CD4-positive, alpha-beta T cell treated with Interleukin-2 at 100 ng/mL for 4 hours (primary cell): ENCODE measurements around the gene HADHA.
A peak's percentile ranks its signal among the peaks of the same experiment; 100 is the strongest.

Experiments used
- DNase-seq: peaks from one replicate; pipeline ENCODE4 v3.0.0-alpha.2; 2020; ENCODE audit warnings: low spot score

Gene HADHA

DNA sequence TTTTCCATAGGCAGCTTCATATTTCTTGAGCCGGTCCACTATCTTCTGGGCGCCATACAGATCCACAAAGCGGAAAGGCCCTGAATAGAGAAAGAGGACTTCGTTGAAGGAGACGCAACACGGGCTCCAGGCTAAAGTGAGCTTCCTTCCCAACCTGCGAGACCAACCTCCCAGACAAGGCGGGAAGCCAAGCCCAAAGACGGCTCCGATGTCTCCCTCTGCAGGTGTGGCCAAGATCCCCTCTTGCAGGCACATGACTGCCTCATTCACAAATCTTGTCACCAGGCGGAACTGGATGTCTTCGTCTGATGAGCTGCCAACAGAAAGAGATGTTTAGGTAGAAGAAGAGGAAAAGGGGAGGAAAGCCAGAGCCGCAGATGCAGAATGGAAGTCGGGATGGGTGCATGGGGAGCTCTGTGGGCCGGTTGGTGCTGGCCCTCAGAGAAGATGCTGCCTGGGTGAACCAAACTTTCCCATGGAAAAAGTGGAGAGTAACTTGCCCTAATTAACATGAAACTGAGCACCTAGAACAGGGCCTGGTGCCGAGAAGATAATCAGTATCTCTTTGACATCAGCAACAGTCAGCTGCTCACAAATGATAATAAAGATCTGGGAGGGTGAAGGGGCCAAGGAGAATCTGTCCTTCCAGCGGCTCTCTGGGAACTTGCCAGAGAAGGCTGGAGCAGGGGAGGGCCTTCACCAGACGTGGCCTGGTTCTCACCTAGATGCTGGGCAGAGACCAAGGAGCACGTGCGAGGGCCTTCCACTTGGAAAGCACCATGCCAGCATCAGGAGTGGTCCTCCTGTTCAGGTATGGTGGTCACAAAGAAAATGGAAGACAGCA lies 52.9 kb downstream of the HADHA start:
- no peak for DNase-seq

DNA sequence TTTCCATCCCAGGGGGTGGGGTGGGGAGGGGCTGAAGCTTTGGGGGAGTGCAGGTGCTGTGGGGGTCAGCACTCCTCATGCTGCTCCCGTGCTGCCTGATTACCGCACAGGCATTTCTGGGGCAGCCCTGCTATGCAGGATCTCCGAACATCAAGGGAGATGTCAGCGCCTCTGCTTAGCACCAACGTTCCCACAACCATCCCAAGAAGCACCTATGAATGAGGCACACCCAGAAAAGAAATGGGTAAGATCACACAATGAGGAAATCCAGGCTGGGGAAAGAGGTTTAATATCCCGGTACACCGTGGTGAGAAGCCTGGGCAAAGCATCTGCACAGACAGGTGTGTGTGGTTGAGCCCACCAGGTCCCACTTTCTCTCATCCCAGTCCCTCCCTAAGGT lies 54.1 kb downstream of the HADHA start:
- DNase-seq = no peak

DNA sequence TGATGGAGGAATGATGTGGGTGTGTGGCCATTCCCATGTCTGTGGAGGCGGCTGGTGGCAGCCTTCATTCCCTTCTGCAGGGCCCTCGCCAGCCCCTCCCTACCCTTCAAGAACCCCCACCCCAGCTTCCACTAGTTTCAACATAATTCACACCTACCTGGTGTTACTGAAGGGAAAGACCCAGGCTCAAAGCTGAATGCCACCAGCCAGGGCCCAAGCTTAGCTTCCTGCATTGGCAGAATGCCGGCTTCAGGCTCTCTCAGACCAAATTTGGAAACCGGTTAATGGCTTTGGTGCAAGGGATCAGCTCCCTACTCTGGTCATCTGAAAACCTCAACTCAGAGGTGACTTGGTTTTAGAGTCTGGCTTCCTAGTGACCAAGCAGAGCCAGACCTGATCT lies 54.7 kb downstream of the HADHA start:
- DNase-seq = no peak

DNA sequence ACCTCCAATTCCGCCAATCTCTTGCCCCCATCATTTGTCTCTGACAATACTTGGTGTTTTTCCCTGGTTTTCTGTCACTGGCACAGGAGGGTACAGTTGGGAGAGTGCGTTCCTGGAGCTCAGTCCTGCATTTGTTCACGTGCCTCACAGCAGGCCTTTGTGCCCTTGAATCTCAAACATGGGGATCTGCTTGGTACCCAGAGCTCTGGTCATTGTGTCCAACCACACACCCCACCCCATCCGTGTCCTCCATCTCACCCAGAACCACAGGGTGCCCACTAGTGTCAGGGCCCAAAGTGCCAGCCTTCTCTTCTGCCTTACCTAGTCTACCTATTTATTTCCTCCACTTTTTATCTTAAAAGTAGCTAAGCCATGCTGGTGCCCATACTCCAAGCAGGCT lies 55.3 kb downstream of the HADHA start:
- DNase-seq = no peak

DNA sequence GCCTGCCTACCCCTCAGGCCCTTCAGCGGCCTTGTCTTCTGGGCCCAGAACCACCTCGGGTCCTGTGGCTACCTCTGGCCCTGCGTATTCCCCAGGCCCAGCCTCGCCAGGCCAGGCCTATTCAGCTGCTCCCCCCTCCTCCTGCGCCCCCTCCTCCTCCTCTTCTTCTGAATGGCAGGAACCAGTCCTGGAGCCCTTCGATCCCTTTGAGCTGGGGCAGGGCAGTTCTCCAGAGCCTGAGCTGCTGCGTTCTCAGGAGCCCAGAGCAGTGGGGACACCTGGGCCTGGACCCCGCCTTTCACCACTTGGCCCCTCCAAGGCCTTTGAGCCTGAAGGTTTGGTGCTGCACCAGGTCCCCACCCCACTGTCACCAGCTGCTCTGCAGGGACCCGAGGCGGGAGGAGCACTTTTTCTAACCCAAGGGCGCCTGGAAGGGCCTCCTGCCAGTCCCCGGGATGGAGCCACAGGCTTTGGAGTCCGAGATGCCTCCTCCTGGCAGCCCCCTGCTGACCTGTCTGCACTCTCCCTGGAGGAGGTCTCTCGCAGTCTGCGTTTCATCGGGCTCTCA lies 56.8 kb downstream of the HADHA start:
- no peak for DNase-seq

DNA sequence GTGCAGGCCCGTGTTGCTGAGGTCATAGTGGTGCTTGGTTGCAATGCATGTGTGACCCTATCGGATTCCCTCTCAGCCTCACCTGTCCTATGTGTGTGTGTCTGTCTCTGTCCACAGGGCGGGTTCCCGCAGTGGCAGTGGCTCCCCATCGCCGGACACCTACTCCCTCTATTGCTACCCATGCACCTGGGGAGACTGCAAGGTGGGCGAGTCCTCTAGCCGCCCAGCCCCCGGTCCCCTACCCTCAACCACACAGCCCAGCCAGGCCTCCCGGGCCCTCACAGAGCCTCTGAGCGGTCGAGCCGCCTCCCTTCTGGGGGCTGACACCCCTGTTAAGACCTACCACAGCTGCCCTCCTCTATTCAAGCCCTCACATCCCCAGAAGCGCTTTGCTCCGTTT lies 57.3 kb downstream of the HADHA start:
- DNase-seq = no peak

DNA sequence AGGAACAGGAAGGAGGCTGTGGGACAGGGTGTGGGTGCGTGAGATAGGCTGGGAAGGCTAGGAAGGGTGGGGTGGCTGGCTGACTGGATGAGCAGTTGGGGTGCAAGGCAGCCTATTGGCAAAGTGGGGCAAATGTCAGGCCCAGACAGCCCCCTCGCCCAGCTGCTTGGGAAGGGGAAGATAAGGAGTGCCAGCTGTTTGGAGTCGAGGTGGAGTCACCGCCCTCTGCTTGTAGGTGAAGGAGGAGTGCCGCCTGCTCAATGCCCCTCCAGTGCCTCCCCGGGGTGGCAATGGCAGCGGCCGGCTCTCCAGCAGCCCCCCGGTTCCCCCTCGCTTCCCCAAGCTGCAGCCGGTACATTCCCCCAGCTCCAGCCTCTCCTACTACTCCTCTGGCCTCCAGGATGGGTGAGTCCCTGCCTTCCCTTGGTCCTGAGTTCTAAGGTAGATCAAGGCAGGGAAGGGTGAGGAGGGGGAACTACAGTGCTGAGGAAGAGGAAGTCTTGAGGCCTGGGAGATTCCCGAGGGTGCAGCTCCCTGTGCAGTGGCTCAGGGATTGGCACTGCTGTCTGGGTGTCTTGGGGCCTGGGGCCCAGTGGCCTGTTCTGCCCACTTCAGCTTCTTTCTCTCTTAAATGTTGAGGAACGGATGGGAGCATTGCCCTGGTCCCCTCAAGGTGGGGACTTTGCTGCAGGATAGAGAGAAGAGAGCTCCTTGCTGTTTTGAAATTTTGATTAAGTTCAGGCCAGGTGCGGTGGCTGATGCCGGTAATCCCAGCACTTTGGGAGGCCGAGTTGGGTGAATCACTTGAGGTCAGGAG lies 58.3 kb downstream of the HADHA start:
- DNase-seq = no peak

DNA sequence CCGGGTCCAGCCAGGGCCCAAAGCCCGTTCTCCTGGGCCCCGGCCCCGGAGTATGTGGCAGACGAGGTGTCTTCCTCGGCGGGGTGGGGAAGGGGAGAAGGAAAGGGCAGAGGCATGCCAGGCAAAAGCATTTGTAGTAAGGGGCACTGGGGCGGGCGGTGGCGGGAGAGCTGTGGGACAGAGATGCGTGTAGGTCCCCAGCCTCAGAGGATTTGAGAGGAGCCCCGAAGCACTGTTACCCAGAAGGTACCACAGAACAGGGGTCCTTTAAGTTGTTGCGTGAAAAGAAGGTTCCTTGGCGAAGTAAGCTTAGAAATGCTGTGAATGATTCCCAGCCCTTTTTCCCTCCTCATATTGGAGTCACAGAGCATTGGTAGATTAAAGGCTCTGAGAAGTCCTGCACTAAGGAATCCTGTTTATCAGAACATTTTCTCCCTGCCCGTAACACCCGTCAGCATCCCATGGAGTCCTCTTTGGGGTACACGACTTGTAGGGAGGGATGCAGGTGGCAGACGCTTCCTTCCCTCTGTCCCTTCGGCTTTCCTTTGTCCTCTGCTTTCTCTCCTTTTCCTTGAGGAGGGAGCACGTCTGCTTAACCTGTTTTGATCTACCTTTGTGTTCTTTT lies 59.0 kb downstream of the HADHA start:
- DNase-seq = no peak

DNA sequence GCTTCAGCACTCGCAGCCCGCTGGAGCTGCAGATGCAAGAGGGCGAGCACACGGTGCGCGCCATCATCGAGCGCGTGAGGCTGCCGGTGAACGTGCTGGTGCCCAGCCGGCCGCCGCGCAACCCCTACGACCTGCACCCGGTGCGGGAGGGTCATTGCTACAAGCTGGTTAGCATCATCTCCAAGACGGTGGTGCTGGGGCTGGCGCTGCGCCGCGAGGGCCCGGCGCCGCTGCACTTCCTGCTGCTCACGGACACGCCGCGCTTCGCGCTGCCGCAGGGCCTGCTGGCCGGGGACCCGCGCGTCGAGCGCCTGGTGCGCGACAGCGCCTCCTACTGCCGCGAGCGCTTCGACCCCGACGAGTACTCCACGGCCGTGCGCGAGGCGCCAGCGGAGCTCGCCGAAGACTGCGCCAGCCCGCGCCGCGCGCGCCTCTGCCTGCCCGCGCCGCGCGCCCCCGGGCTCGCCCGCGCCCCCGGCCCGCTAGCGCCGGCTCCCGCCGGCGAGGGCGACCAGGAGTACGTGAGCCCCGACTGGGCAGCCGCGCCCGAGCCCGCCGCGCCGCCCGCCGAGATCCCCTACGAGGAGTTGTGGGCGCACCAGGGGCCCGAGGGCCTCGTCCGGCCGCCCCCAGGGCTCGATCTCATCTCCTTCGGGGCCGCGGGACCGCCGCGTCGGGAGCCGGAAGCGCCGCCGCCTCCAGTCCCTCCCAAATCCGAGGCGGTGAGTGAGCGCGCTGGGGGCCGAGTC lies 59.7 kb downstream of the HADHA start:
- peak; percentile 88 for DNase-seq

DNA sequence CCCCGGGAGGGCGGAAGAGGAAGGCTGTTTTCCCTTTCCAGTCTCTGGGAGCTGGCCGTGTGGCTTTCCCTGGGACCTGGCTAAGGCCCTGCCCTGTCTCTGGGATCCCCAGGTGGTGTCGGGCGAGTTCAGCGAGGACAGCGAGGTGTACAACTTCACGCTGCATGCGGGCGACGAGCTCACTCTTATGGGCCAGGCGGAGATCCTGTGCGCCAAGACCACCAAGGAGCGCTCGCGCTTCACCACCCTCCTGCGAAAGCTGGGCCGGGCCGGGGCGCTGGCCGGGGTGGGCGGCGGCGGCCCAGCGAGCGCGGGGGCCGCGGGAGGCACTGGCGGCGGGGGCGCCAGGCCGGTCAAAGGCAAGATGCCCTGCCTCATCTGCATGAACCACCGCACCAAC lies 60.3 kb downstream of the HADHA start:
- DNase-seq = no peak

DNA sequence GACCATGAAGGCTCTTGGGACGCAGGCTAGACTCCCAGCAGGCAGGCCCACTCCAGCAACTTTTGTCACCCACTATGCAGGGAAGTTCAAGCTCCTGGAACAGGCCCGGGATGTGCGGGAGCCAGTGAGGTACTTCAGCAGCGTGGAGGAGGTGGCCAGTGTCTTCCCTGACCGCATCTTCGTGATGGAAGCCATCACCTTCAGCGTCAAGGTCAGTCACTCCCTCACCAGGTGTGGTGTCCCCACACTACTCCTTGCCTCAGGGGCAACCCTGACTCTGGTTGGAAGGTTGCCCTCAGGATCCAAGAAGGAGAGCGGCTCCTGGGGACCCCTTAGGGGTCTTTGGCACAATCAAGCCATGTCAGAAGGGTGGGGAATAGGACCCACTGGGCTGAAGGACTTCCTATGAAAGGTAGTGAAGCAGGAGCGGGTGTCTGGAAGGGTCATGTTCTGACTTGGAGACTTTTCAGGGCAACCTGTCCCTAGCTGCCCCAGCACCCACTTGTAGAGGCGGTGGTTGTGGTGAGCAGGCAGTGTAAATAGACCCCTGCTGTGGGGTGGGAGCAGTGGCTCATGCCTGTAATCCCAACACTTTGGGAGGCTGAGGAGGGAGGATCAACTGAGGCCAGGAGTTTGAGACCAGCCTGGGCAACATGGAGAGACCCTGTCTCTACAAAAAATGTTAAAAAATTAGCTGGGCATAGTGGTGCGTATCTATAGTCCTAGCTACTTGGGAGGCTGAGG lies 61.4 kb downstream of the HADHA start:
- no peak for DNase-seq

DNA sequence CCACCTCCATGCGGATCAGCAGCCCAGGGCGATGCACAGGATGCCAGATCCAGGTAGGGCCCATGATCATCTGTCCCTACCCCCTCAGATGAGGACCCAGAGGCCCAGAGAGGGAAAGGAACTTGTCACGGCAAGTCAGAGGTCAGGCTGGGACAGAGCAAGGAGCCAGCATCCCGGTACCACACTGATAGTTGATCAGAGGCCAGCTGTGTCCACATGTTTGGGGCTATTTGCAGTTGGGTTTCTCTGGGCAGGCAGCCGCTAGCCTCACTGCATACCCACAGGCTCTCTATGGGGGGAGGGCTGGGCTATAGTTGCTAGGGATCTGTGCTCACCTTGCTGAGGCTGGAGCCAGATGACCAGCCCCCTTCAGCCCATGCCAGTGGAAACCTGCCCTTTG lies 62.0 kb downstream of the HADHA start:
- DNase-seq = no peak

DNA sequence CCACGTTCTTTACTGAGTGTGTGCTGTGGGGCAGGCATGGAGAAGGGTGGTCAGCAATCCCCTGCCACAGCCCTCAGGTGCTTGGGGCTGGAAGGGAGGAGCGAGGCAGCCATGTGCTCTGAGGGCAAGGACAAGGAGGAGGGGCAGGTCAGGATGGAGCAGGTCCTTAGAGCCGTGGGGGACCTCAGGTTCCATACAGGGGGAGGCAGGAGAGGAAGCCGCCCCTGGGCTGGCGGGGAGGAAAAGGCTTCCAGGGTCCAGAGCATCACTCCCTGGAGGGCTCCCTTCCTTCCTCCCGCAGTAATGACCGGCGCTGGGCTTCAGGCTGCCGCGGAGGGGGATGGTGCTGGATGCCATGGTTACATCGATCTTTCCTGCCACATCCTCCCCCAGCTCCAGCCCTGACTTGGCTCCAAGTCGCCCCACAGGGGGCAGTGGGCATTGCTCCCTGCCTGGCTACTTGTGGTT lies 65.0 kb downstream of the HADHA start:
- no peak for DNase-seq

DNA sequence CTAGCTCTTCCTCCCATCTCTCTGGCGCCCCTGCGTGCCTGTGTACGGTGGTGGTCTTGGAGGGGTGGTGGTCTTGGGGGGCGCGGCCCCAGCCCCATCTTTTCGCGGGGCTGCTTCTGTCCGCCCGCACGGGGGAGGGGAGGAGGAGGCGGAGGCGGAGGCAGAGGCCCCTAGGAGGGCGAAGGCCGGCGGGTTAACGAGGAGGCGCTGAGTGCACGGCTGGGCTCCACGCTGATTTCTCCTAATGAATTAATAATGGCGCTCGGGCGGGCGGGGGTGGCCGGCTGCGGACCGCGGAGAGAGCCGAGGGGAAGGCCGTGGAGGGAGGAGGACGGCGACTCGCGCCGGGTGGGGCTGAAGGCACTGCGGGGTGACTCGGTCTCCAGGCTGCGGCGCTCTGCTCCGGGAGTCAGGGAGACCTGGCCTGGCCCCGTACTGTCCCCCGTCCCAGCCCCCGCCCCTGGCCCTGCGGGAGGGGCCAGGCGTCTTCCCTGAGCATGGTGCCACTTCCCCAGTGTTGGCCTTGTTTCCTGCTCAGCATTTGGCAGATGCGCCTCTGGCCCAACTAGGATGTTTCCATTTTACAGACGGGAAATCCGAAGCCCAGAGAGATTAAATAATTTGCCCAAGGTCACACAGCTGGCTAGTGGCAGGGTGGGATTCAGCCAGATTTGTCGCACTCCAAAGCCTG lies 65.5 kb downstream of the HADHA start:
- DNase-seq = no peak

DNA sequence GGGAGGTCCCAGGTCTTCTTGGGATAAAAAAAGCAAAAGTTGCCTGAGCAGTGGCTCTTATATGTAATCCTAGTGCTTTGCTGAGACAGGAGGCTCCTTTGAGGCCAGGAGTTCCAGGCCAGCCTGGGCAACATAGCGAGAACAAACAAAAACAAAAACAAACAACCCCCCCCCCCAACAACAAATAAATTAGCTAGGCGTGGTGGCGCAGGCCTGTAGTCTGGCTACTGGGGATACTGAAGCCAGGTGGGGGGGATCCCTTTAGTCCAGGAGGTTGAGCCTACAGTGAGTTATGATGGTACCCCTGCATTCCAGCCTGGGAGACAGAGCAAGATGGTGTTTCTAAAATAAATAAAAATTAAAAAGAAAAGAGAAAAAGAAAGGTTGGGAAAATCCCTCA lies 66.2 kb downstream of the HADHA start:
- no peak for DNase-seq

DNA sequence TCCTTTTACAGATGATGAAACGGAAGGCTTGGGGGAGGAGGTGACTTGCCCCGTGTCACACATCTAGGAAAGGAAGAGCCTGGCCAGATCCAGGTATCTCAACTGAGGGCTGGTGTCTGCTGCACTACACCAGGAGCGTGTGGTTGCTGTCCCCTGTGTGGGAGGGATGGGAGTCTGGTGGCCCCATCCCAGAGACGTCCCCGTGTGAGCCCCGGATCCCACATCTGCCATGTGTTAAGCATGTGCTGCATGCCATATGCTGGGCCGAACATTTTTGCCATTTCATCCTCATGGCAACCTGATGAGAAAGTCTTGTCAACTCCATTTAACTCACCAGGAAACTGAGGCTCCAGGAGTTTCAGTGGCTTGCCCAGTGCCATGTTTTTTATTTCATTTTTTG lies 67.3 kb downstream of the HADHA start:
- no peak for DNase-seq

DNA sequence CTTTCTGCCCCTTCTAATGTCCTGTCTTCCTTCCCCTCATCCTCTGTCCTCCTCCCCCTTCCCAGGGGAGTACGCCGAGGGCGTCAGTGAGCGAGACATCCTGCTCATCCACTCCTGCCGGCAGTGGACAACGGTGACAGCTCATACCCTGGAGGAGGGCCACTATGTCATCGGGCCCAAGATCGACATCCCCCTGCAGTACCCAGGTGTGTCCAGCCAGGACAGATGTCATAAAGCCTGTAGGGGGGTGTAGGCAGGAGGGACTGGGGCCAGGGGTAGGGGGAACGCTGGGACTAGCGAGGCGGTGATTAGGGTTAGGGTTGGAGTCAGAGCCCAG lies 68.2 kb downstream of the HADHA start:
- DNase-seq = no peak

DNA sequence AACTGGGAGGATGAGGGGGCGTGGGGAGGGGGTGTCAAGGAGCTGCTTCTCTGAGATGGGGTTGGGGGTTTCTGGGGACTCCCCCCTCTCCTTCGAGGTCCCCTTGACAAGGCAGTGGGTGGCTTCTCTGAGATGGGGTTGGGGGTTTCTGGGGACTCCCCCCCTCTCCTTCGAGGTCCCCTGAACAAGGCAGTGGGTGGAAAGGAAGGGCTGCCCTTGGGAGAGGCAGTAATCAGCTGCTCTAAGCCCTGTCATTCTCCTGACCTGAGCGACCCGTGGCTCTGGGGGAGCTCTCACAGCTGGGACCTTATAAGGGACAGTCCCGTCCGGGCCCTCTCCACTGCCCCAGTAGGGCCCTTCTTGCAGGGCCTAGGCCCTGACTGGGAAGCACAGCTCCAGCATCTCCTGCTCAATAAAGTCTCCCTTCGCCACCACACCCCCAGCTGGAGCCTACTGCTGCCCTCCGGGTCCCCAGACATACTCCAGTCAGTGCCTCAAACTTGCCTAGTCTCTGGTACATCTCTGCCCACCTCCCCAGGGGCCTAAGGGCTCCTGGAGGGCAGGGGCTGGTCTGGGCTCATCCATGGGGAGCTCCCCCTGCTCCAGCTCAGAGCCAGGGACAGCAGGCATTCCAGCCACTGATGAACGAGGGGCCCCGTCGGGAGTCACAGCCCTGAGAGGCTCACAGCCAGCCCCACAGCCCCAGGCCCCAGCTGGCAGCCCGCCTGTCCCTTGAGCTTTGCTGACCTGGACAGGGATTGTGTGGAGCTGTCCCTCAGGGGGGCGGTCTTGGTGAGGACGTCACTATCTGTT lies 68.8 kb downstream of the HADHA start:
- DNase-seq = no peak

DNA sequence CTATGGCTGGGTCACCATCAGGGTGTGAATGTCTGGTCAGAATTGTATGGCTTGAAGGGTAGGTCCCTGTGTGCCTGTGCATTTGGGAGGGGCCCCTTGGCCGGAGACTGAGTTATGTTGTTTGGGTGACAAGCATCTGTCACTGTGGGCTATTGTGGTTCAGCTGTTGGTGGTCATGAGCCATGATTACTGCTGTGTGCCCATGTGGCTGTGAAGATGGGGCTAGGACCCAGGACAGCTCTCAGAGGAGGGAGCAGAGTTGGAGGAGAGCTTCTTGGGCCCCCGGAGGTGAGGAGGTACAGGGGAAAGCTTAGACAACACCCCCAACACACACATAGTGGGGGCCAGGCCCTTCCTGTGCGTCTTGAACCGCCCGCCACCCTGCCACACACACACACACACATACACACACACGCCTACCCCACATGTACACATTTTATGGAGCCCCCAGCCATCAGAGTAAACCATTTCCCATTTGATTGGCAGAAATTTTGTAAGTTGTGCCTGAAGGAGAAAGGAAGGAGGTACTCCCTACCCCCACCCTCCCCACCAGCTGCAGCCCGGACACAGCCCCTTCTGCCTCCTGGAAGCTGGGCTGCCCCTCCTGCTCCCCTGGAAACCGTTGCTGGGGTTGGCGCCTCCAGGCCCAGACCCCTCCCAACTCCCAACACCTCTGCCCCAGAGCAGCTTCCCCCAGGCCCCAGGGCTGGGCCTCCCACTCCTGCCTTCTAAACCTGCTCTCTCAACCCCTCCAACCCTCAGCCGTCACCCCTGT lies 69.6 kb downstream of the HADHA start:
- no peak for DNase-seq
